Measurements from ENCODE around the gene SRRM2.

The SRRM2 gene

DNA sequence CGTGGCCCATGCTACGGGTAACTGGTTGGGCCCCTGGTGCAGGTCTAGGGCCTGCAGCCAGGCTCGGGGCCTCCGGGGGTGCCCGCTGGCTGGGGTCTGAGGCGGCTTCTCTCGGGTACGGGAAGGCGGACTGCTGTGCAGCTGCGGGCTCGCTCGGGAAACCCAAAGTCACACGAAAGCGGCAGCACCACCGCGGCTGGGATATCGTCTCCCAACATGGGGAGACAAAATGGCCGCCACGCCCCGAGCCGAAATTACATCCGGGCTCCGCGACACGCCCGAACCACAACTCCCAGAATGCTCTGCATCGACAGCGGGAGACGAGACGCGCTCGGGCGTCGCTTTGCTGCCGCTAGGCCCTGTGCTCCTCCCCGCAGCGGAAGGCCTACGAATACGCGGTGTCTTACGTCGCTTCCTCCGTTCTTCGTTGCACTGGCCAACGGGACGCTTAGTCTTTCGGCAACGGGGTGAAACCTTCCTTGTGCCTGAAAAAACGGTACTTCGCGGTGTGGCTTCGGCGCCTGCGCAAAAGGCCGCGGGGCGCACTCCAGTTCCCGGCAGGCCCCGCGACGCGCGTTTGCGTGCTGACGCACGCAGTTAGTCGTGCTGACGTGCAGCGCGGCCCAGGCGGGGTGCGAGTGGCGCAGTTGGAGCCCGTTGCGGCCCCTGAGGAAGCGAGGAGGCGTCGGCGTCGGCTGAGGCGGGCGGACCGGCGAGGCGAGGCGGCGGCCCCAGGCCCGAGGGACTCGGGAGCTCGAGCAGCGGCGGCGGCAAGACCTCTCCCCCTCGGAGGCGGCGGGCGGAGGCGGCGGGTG lies at the start of gene SRRM2:
Gene SRRM2, plus strand, starts transcription at position 604 of the 815 bp plus-strand sequence. CDS start 3,727 bp downstream, outside the sequence.
- H3K4me3 Mint-ChIP-seq: peak within 1 kb of the TSS; percentile 95
- ATAC-seq: peak; percentile 96
- no peaks in the 10 kb centered on the region for H3K27me3 Mint-ChIP-seq
- peak within 1 kb of the TSS; percentile 99 for H3K27ac Mint-ChIP-seq
- peaks cover 5% of the 10 kb centered on the region for H3K9me3 Mint-ChIP-seq
- H3K4me1 Mint-ChIP-seq: peaks cover 57% of the 10 kb centered on the region
- peaks cover 56% of the 10 kb centered on the region for H3K36me3 Mint-ChIP-seq

DNA sequence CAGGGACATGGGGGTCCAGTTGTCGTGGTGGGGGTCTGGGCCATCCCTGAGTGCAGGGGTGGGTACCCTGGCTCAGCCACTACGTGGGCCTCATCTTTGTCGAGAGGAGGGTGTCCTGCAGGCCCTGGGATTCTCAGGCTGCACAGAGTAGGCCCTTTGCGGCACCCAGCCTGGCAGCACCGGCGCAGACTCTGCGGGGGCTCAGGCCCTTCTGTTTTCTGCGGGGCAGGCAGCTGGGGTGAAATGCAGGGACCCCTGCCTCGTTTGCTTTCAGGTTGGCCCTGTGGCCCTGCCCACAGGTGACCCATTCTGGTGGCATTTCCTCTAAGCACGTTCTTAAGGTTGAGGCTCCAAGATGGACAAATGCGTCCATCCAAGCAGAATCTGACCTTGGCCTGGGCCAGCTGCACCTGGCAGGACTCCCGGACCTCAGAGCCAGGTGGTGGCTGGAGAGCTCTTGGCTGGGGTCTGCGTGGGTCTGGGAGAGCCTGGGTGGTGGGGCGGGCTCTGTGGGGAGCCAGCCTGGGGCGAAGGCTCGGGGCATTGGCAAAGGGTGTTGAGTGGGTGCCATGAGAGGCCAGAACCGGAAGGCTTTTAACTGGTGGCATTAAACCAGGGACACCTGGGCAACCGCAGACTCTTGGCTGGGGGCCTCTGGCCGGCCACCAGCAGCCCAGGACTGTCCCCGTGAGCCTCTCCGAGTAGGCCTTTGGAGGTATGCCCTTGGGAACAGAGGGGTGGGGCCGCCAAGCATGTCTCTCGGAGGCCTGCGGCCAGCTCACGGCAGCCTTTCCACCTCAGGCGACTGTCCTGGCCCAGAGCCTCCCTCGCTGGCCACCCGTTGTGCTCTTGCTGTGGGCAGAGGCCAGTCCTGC lies 49.3 kb upstream of the SRRM2 start:
- Mint-ChIP-seq H3K27me3 (no peaks in the 10 kb centered on the region), H3K27ac (no peak overlapping the region), H3K4me1 (no peaks in the 10 kb centered on the region), H3K4me3 (no peak overlapping the region), H3K9me3 (no peaks in the 10 kb centered on the region), H3K36me3 (peaks cover 50% of the 10 kb centered on the region)
- no peak for ATAC-seq

DNA sequence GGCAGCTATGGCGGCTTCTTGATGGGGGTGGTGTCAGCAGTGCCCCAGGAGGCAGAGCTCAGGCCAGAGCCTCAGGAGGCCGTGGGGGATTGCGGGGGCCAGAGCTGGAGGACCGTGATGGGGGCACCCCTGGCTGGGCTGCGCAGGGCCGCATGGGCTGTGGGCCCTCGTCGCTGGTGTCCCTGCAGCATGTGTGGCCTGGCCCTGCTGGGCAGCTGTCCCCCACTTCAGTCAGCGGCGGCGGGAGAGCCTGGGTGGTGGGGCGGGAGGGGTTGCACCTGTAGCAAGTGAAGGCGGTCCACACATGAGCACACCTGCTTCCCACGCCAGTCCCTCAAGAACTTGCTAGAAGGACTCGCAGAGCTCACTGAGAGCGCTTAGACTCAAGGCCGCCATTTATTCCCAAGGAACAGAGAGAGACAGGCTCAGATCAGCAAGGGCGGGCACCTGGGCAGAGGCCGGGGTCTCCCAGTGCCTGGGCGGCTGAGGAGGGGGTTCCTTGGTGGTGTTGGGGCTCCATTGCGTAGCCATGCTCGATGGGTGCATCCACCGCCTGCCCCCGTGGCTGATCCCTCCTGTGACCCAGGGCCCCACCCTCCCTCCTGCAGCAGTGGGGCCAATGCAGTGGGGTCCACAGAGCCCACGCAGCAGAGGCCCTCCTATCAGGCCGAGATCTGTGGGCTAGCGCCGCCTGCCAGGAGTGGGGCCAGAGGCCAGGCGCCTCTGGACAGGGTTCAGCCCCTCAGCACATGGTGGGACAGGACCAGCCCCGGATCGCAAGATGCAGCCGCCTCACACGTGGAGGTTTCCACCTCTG lies 48.1 kb upstream of the SRRM2 start:
- no peak for ATAC-seq

DNA sequence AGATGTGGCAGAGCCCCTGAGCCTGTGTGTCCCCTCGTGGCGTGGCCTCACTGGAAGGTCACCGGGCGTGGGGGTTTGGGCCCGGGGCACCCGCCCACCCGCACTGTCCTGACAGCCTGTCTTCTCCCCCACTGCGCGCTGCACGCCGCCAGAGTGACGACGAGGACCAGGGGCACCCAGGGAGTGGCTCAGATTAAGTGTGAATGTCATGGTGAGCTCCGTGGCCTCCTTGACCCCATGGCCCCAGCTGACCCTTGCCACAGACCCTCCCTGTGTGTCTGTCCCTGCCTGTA lies 47.5 kb upstream of the SRRM2 start:
- ATAC-seq: no peak
- Mint-ChIP-seq H3K9me3 (no peaks in the 10 kb centered on the region), H3K4me1 (peaks cover 3% of the 10 kb centered on the region), H3K27me3 (no peaks in the 10 kb centered on the region), H3K27ac (no peak overlapping the region), H3K36me3 (peaks cover 39% of the 10 kb centered on the region), H3K4me3 (no peak overlapping the region)

More for the DNA sequence above, 48.1 kb upstream of the SRRM2 start:
- Mint-ChIP-seq H3K9me3 (no peaks in the 10 kb centered on the region), H3K36me3 (peaks cover 45% of the 10 kb centered on the region), H3K27me3 (no peaks in the 10 kb centered on the region), H3K27ac (no peak overlapping the region), H3K4me3 (no peak overlapping the region), H3K4me1 (no peaks in the 10 kb centered on the region)

DNA sequence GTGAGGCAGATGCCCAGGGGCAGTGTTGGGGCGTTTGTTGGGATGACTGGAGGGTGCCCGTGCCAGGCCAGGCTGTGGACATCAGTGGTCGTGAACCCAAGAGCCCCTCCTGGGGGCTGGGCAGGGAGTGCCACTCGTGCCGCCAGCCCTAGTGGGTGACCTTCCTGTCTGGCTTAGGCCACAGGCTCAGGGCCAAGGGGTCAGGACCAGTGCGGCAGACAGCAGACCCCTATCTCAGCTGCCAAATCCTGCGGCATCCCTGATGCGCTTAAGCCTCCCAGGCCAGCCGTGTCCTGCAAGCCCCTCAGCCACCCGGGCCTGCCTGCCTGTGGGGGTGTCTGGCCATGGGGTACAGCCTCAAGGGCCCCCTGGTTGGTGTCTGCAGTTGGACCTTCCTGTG lies 47.1 kb upstream of the SRRM2 start:
- no peaks in the 10 kb centered on the region for H3K9me3 Mint-ChIP-seq
- no peak overlapping the region for H3K27ac Mint-ChIP-seq
- H3K27me3 Mint-ChIP-seq: no peaks in the 10 kb centered on the region
- H3K36me3 Mint-ChIP-seq: peaks cover 38% of the 10 kb centered on the region
- no peak for ATAC-seq
- H3K4me1 Mint-ChIP-seq: peaks cover 7% of the 10 kb centered on the region
- H3K4me3 Mint-ChIP-seq: no peak overlapping the region

DNA sequence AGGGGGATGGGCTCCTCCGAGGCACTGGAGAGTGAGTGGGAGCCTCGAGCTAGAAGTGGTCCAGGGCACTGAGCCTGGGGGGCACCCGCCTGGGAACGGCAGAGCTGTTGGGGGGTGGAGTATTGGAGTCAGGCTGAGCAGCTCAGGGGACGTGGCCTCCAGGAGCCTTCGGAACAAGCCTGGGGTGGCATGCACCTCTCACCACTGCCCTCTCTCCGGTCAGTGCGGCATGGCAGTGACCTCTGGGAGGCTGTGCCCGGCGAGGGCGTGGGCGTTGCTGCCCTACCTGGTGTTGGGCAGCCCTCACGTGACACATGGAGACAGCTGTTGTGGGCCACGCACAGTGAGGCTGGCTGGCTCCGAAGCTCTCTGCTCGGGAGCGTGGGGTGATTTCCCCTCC lies 46.4 kb upstream of the SRRM2 start:
- Mint-ChIP-seq H3K27me3 (no peaks in the 10 kb centered on the region), H3K36me3 (peaks cover 39% of the 10 kb centered on the region), H3K4me1 (peaks cover 14% of the 10 kb centered on the region), H3K4me3 (no peak overlapping the region), H3K27ac (no peak overlapping the region), H3K9me3 (no peaks in the 10 kb centered on the region)
- ATAC-seq: no peak

DNA sequence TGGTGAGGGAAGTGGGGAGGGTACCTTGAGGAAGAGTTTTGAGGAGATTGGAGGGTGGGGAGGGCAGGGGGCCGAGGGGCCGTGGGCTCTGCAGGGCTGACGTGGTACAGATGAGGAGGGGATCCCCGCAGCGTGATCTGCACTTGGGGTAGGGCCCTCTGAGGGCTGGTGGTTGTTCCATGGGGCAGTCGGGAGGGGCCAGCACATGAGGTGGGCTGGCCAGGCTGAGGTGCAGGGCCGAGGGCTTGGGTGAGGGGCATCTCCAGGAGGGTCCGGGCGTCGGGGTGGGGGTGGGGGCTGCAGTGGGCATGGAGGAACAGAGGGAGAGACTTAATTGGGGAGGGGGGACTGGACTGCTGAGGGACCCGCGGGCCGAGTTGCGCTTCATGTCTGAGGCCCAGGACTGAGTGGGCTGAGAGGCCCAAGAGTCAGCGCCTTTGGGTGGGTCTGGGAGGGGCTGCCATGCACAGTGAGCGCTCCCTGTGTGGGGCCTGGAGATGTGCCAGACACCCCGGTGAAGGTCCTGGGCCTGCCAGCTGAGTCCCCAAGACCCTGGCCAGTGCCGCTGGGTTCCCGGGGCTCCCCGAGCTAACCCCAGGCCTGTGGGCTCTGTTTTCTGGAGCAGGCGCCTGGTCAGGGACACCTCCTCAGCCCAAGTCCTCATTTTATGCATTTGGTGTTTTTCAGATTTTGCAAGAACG lies 45.7 kb upstream of the SRRM2 start:
- no peaks in the 10 kb centered on the region for H3K9me3 Mint-ChIP-seq
- no peak overlapping the region for H3K4me3 Mint-ChIP-seq
- ATAC-seq: no peak
- no peak overlapping the region for H3K27ac Mint-ChIP-seq
- peaks cover 39% of the 10 kb centered on the region for H3K36me3 Mint-ChIP-seq
- H3K27me3 Mint-ChIP-seq: no peaks in the 10 kb centered on the region
- peaks cover 20% of the 10 kb centered on the region for H3K4me1 Mint-ChIP-seq

DNA sequence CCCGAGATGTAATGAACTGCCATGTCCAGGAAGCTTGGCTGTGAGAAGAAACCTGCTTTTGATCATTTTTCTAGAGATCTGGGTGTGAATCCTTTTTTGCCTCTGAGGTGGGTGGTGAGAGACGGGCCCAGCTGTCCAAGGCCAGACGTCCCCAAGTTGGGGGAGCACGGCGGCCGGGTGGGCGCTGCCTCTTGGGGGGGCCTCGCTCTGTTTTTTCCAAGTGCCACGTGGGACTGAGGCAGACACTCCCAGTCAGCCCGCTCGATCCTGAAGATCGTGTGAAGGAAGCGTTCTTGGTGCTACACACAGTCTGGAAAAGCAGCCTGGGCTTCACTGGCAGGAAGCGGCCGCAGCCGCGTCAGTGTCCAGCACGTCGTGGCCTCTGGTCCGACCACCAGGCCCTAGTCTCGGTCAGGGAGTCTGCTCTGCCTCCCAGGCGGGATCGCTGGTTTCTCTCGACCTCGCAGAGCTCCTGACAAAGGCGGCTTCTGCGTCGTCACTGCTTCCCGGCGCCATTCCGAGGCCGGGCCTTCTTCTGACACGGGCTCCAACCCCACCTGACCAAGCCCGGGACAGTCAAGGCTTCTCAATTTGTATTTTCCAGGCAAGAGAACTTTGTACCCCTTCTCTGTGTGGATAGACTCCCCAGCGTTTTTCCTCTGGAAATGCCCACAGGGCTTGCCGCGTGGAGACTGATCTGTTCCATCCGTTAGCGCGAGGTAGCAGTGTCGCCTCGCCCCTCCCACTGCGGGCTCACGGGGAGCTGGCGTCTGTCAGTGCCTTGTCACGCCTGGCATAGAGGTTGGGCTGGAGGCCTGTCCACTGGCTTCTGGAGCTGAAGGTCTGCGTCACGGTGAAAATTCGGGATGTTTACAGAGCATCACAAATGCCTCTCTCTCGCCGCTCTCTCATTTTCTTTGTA lies 44.8 kb upstream of the SRRM2 start:
- peaks cover 31% of the 10 kb centered on the region for H3K36me3 Mint-ChIP-seq
- H3K27ac Mint-ChIP-seq: no peak overlapping the region
- peaks cover 21% of the 10 kb centered on the region for H3K4me1 Mint-ChIP-seq
- H3K4me3 Mint-ChIP-seq: no peak overlapping the region
- H3K9me3 Mint-ChIP-seq: no peaks in the 10 kb centered on the region
- no peaks in the 10 kb centered on the region for H3K27me3 Mint-ChIP-seq
- ATAC-seq: no peak

DNA sequence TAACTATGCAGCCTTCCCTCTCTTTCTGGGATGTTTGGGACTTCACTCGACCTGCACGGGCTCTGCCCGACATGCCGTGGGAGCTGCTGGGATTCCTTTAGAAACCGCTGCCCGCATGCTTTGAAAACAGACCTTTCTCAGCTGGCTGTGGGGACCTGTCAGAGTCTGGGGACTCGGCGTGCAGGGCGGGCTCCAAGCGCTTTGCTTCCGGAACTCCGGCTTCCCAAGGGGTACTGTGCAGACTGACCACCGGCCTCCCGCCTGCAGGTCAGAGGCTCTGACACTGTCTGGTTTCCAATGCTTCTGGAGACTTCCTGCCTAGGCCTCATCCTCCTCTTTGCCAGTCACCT lies 44.2 kb upstream of the SRRM2 start:
- no peak for ATAC-seq
- Mint-ChIP-seq H3K4me3 (no peak overlapping the region), H3K4me1 (peaks cover 21% of the 10 kb centered on the region), H3K9me3 (no peaks in the 10 kb centered on the region), H3K36me3 (peaks cover 30% of the 10 kb centered on the region), H3K27me3 (peaks cover under 1% of the 10 kb centered on the region), H3K27ac (no peak overlapping the region)

DNA sequence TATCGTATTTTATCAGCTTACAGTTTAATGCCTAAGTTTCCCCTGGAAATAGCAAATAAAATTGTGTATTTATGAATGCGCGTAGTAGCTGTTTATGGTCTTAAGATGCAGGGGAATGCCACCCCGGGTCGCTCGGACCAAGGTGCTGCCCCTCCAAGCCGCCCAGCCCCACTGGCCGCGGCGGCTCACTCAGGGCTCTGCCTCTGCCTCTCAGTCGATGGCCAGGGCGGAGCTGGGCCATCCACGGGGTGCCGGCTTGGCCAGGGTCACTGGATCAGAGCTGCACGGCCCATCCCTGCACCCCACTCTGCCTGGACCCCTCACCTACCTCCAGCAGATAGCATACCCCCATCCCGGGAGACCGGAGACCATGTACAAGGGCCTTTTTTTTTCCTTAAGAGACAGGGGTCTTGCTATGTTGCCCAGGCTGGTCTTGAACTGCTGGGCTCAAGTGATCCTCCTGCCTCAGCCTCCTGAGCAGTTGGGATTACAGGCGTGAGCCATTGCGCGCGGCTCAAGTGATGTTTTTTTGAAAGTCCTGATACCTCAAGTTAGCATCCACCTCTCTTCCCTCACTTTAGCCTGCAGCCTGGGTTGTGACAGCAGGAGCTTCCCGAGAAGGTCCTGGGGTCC lies 43.4 kb upstream of the SRRM2 start:
- H3K9me3 Mint-ChIP-seq: no peaks in the 10 kb centered on the region
- H3K4me1 Mint-ChIP-seq: peaks cover 28% of the 10 kb centered on the region
- H3K27ac Mint-ChIP-seq: no peak overlapping the region
- peaks cover 30% of the 10 kb centered on the region for H3K36me3 Mint-ChIP-seq
- H3K4me3 Mint-ChIP-seq: no peak overlapping the region
- ATAC-seq: no peak
- H3K27me3 Mint-ChIP-seq: peaks cover 8% of the 10 kb centered on the region

DNA sequence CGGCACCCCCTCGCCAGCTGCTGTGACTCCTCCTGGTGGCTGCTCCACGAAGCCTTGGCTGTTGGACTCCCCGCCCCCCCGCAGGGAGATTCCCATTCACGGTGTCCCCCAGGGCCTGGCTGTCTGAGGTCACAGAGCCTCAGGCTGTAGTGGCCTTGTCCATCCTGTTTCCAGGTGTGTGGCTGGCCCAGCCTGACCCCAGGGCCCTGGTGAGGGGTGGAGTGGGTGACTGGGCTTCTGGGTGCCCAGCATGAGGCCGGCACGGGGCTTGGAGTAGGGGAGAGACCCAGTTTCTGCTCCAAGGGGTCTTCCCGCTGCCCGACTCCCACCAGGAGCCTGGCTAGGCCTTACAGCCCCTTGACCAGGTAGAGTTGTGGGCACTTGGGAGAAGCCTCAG lies 42.9 kb upstream of the SRRM2 start:
- H3K27me3 Mint-ChIP-seq: peaks cover 13% of the 10 kb centered on the region
- no peak overlapping the region for H3K27ac Mint-ChIP-seq
- no peaks in the 10 kb centered on the region for H3K9me3 Mint-ChIP-seq
- H3K36me3 Mint-ChIP-seq: peaks cover 30% of the 10 kb centered on the region
- peaks cover 29% of the 10 kb centered on the region for H3K4me1 Mint-ChIP-seq
- no peak for ATAC-seq
- H3K4me3 Mint-ChIP-seq: no peak overlapping the region

DNA sequence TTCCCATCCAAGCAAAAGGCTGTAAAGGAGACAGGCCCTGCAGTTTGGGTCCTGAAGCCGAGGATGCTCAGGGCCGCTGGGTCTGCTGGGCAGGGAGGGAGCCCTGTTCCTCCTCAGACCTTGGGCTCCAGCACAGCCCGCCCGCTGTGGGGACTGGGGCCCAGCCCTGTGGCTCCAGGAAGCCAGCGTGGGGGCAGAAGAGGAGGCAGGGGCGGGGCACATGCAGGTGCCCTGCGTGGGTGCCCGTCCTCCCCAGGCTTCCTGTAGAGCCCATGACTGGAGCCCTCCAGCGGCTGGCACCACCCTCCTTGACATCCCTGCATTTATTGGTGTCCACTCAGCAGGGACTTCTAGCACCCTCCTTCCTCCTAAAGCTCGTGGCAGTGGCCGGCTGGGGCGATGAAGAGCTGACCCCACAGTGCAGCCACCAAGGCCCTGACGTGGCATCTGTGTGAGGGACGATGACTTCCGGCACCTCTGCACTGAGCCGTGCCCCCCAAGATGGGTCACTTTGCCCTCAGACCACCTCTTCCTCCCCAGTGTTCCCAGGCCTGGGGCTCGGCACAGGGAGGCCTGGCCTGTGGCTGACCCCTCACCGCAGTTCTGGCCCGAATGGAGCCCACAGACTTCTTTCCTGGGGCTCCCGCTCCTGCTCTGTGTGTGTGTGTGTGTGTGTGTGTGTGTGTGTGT lies 42.3 kb upstream of the SRRM2 start:
- no peak overlapping the region for H3K4me3 Mint-ChIP-seq
- H3K9me3 Mint-ChIP-seq: no peaks in the 10 kb centered on the region
- H3K4me1 Mint-ChIP-seq: peaks cover 34% of the 10 kb centered on the region
- no peak overlapping the region for H3K27ac Mint-ChIP-seq
- no peak for ATAC-seq
- peaks cover 19% of the 10 kb centered on the region for H3K27me3 Mint-ChIP-seq
- H3K36me3 Mint-ChIP-seq: peaks cover 26% of the 10 kb centered on the region

DNA sequence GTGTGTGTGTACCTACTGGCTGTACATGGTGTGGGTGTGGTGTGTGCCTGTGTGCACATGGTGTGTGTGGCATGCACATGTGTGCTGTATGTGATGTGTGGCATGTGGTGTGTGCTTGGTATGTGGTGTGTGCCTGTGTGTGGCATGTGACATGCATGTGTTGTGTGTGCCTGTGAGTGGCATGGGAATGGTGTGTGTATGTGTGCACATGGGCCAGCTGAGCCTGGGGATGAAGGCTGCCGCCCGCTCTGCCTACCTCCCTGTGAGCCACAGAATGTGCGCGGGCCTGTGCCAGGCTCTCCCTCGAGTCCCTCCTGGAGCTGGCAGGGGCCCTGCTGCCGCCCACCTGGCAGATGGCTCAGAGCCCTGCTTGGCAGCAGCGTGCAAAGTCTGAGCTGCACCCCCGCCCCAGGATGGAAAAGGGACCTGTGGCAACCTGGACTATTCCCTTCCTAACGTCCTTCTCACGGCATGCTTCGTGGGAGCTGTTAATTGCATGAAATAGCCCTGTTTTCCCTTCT lies 41.7 kb upstream of the SRRM2 start:
- H3K27me3 Mint-ChIP-seq: peaks cover 22% of the 10 kb centered on the region
- H3K36me3 Mint-ChIP-seq: peaks cover 23% of the 10 kb centered on the region
- no peaks in the 10 kb centered on the region for H3K9me3 Mint-ChIP-seq
- H3K4me1 Mint-ChIP-seq: peaks cover 40% of the 10 kb centered on the region
- peak; percentile 22 for ATAC-seq
- no peak overlapping the region for H3K4me3 Mint-ChIP-seq
- no peak overlapping the region for H3K27ac Mint-ChIP-seq
